ENCODE measurements around the gene MIPOL1.

MIPOL1 gene

GRCh38 chr14:37397941-37398215 lies 200.1 kb downstream of the MIPOL1 start:
- DNase-seq (ENCODE audit: low read depth, low spot score), result no peak

- no peak for DNase-seq (ENCODE audit: low read depth, low spot score)
These were observed 201.8 kb downstream of the MIPOL1 start for GRCh38 chr14:37399517-37399916.

GRCh38 chr14:37401093-37401492 lies 203.4 kb downstream of the MIPOL1 start:
- no peak for DNase-seq (ENCODE audit: low read depth, low spot score)

- DNase-seq (ENCODE audit: low read depth, low spot score), result no peak
These were observed 205.9 kb downstream of the MIPOL1 start for GRCh38 chr14:37403626-37404025.

GRCh38 chr14:37406095-37406494 lies 208.4 kb downstream of the MIPOL1 start:
- no peak for DNase-seq (ENCODE audit: low read depth, low spot score)

- DNase-seq (ENCODE audit: low read depth, low spot score), result no peak
These were observed 213.5 kb downstream of the MIPOL1 start for GRCh38 chr14:37411079-37411735.

GRCh38 chr14:37413050-37413449 lies 215.3 kb downstream of the MIPOL1 start:
- DNase-seq (ENCODE audit: low read depth, low spot score), result no peak

- no peak for DNase-seq (ENCODE audit: low read depth, low spot score)
These were observed 215.8 kb downstream of the MIPOL1 start for GRCh38 chr14:37413504-37414003.

- no peak for DNase-seq (ENCODE audit: low read depth, low spot score)
These were observed 218.5 kb downstream of the MIPOL1 start for GRCh38 chr14:37416264-37416663.

GRCh38 chr14:37417151-37417550 lies 219.4 kb downstream of the MIPOL1 start:
- DNase-seq (ENCODE audit: low read depth, low spot score), result no peak

- DNase-seq (ENCODE audit: low read depth, low spot score), result no peak
These were observed 220.1 kb downstream of the MIPOL1 start for GRCh38 chr14:37417833-37418232.

GRCh38 chr14:37420622-37421021 lies 222.9 kb downstream of the MIPOL1 start:
- no peak for DNase-seq (ENCODE audit: low read depth, low spot score)

GRCh38 chr14:37422319-37422718 lies 224.6 kb downstream of the MIPOL1 start:
- DNase-seq (ENCODE audit: low read depth, low spot score), result no peak

GRCh38 chr14:37422748-37423147 lies 225.0 kb downstream of the MIPOL1 start:
- DNase-seq (ENCODE audit: low read depth, low spot score), result no peak

- no peak for DNase-seq (ENCODE audit: low read depth, low spot score)
These were observed 231.2 kb downstream of the MIPOL1 start for GRCh38 chr14:37428954-37429353.

GRCh38 chr14:37429618-37430017 lies 231.9 kb downstream of the MIPOL1 start:
- no peak for DNase-seq (ENCODE audit: low read depth, low spot score)

- DNase-seq (ENCODE audit: low read depth, low spot score), result no peak
These were observed 237.1 kb downstream of the MIPOL1 start for GRCh38 chr14:37434867-37435266.

- no peak for DNase-seq (ENCODE audit: low read depth, low spot score)
These were observed 238.8 kb downstream of the MIPOL1 start for GRCh38 chr14:37436519-37436918.

GRCh38 chr14:37437490-37437889 lies 239.8 kb downstream of the MIPOL1 start:
- DNase-seq (ENCODE audit: low read depth, low spot score), result no peak

- DNase-seq (ENCODE audit: low read depth, low spot score), result no peak
These were observed 240.7 kb downstream of the MIPOL1 start for GRCh38 chr14:37438444-37438843.

GRCh38 chr14:37443461-37443860 lies 245.7 kb downstream of the MIPOL1 start:
- no peak for DNase-seq (ENCODE audit: low read depth, low spot score)

- no peak for DNase-seq (ENCODE audit: low read depth, low spot score)
These were observed 250.2 kb downstream of the MIPOL1 start for GRCh38 chr14:37447883-37448391.

GRCh38 chr14:37452323-37452722 lies 254.6 kb downstream of the MIPOL1 start:
- DNase-seq (ENCODE audit: low read depth, low spot score), result no peak

GRCh38 chr14:37453985-37454384 lies 256.2 kb downstream of the MIPOL1 start:
- no peak for DNase-seq (ENCODE audit: low read depth, low spot score)

All from iPS DF 19.7 (cell line).